ENCODE results near the gene LMBR1.
"Not testable (repeated sequence)": the region's sequence is repeated elsewhere in the genome, so short reads cannot be mapped to it uniquely, and the experiment has no call there.

Gene LMBR1
- total RNA-seq = 39.1 to 59.4 (median 49.6) reads per million in 4 donors

- peak; percentile 90 to 96 (median 91) for DNase-seq
Observed at GRCh38 chr7:156892821-156893706, at the start of gene LMBR1. LMBR1 (minus strand) TSS chr7:156893183; CDS start chr7:156892993, 190 bp downstream.

- no peak for DNase-seq
Observed at GRCh38 chr7:156942708-156943090, 49.7 kb upstream of the LMBR1 start.

GRCh38 chr7:156941393-156942182 is 48.6 kb upstream of the LMBR1 start:
- no peak for DNase-seq

GRCh38 chr7:156940421-156941122 is 47.6 kb upstream of the LMBR1 start:
- DNase-seq = no peak

GRCh38 chr7:156936766-156937165 is 43.8 kb upstream of the LMBR1 start:
- not testable (repeated sequence) for DNase-seq

GRCh38 chr7:156935250-156935649 is 42.3 kb upstream of the LMBR1 start:
- no peak for DNase-seq

- no peak for DNase-seq
Observed at GRCh38 chr7:156932006-156932405, 39.0 kb upstream of the LMBR1 start.

- peak in 2 of 5 donors; percentile 15 to 27 for DNase-seq
Observed at GRCh38 chr7:156929789-156930539, 37.0 kb upstream of the LMBR1 start.

GRCh38 chr7:156928406-156928747 is 35.4 kb upstream of the LMBR1 start:
- no peak for DNase-seq

- no peak for DNase-seq
Observed at GRCh38 chr7:156927571-156928405, 34.8 kb upstream of the LMBR1 start.

- DNase-seq = not testable (repeated sequence)
Observed at GRCh38 chr7:156925821-156926220, 32.8 kb upstream of the LMBR1 start.

- DNase-seq = not testable (repeated sequence)
Observed at GRCh38 chr7:156922304-156922703, 29.3 kb upstream of the LMBR1 start.

- DNase-seq = not testable (repeated sequence)
Observed at GRCh38 chr7:156920487-156921373, 27.7 kb upstream of the LMBR1 start.

GRCh38 chr7:156920076-156920475 is 27.1 kb upstream of the LMBR1 start:
- DNase-seq = no peak

GRCh38 chr7:156919132-156919713 is 26.2 kb upstream of the LMBR1 start:
- no peak for DNase-seq

GRCh38 chr7:156918635-156919034 is 25.7 kb upstream of the LMBR1 start:
- DNase-seq = peak in 1 of 5 donors; percentile 63

GRCh38 chr7:156909574-156910252 is 16.7 kb upstream of the LMBR1 start:
- DNase-seq = not testable (repeated sequence)

- DNase-seq = no peak
Observed at GRCh38 chr7:156907656-156908055, 14.7 kb upstream of the LMBR1 start.

GRCh38 chr7:156906200-156906649 is 13.2 kb upstream of the LMBR1 start:
- no peak for DNase-seq
